ENCODE measurements around the gene VTI1A. TPM values are rescaled to one million over a fixed set of nuclear protein-coding genes. Genes with fewer than 3 reads are reported as not detected.

Gene VTI1A
- total RNA-seq, 3 donors from 2014 or later, result 36.2 to 55.9 (median 44.4) TPM

DNA sequence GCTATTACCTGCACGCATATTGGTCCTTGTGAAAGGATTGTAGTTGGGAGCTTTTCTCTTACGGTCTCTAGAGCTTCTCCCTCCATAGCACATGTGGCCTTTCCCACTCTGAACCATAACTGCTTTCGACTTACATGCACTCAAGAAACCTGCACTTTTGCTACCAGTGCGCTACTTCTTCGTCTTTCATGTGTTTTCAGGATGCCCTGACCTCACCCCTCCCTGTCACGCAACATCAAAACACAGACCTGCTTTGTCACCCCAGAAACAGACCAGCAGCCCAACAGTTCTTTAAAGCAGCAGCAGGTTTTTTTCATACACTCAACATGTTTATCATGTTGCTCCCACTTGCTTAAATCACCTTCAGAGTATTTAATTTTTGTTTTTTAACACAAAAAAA is 259.6 kb downstream of the VTI1A start:
- TF ChIP-seq, protein P1, sequence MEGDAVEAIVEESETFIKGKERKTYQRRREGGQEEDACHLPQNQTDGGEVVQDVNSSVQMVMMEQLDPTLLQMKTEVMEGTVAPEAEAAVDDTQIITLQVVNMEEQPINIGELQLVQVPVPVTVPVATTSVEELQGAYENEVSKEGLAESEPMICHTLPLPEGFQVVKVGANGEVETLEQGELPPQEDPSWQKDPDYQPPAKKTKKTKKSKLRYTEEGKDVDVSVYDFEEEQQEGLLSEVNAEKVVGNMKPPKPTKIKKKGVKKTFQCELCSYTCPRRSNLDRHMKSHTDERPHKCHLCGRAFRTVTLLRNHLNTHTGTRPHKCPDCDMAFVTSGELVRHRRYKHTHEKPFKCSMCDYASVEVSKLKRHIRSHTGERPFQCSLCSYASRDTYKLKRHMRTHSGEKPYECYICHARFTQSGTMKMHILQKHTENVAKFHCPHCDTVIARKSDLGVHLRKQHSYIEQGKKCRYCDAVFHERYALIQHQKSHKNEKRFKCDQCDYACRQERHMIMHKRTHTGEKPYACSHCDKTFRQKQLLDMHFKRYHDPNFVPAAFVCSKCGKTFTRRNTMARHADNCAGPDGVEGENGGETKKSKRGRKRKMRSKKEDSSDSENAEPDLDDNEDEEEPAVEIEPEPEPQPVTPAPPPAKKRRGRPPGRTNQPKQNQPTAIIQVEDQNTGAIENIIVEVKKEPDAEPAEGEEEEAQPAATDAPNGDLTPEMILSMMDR (IDR thresholded peaks at IDR 0.05), result no peak
- H3K4me3 ChIP-seq, result no peak overlapping the region

DNA sequence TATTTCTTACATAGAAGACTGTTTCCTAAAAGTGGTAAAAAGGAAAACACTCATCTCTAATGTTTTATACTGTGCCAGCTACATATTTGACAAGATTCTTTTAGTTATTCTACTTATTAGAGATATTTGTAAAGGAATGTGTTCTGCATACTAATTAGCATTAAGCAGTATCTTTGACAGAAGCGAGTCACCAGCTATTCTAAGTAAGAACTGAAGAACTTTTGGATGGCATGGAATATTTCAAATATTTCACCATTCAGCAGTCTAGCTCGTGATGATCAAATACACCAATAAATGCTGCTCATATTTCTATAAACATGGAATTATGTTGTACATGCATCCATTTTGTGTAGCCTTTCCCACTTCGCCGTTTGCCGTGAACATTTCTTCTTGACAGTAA is 261.4 kb downstream of the VTI1A start:
- H3K9me3 ChIP-seq, result no peaks in the 10 kb centered on the region
- TF ChIP-seq, protein P1 (IDR thresholded peaks at IDR 0.05), result no peak
- DNase-seq (no peak), ATAC-seq (no peak)
- no peak overlapping the region for H3K4me3 ChIP-seq
- intact Hi-C loops (cut with DNase I, micrococcal nuclease), result no loop called here
- H3K4me1 ChIP-seq (ENCODE audit: low read depth), result no peaks in the 10 kb centered on the region
- H3K36me3 ChIP-seq (ENCODE audit: low read depth), result no peaks in the 10 kb centered on the region

More for the DNA sequence above, 259.6 kb downstream of the VTI1A start:
- DNase-seq (no peak), ATAC-seq (no peak)
- H3K36me3 ChIP-seq (ENCODE audit: low read depth), result no peaks in the 10 kb centered on the region
- no peaks in the 10 kb centered on the region for H3K4me1 ChIP-seq (ENCODE audit: low read depth)
- H3K9me3 ChIP-seq, result no peaks in the 10 kb centered on the region
- intact Hi-C loops (cut with DNase I, micrococcal nuclease), result no loop called here

DNA sequence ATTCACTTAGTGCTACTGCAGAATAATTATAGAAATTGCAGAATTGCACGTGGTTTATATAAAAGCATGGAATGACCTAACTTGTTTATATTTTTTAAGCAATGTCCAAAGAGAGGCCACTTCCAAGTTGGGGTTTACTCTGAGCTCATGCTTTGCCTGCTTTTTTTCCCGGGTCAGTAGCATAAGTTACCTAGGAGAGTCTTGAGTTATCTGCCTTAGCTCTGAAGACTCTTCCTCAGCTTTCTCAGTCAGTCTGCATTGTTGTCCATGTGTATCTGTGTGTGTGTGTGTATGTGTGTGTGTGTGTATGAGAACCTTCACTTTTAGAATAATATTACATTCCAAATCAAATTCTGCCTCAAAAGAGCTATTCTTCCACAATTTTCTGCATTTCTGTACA is 263.5 kb downstream of the VTI1A start:
- intact Hi-C loops (cut with DNase I, micrococcal nuclease), result no loop called here
- H3K9me3 ChIP-seq, result no peaks in the 10 kb centered on the region
- TF ChIP-seq, protein P1 (IDR thresholded peaks at IDR 0.05), result no peak
- H3K36me3 ChIP-seq (ENCODE audit: low read depth), result no peaks in the 10 kb centered on the region
- no peaks in the 10 kb centered on the region for H3K4me1 ChIP-seq (ENCODE audit: low read depth)
- DNase-seq (no peak), ATAC-seq (no peak)
- H3K4me3 ChIP-seq, result no peak overlapping the region

DNA sequence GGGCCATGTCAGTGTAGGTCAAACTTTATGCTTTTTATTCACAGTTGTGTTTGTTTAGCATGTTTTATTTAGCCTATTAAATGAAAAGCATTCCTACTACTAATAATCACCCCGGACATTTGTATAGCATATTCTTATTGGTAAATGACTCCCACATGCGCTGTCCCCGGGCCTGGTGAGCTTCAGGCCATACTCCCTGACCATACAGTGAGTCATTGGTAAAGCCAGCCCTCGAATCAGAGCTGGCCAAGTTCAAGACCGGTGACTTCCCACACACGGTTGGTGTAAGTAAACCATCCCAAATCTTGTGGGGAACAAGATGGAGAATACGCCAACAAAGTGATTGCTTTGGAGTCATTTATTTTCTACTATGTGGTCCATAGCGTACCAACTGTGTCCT is 264.4 kb downstream of the VTI1A start:
- no peak overlapping the region for H3K4me3 ChIP-seq
- TF ChIP-seq, protein P1 (IDR thresholded peaks at IDR 0.05), result no peak
- ATAC-seq, result no peak
- H3K9me3 ChIP-seq, result no peaks in the 10 kb centered on the region
- no peaks in the 10 kb centered on the region for H3K36me3 ChIP-seq (ENCODE audit: low read depth)
- H3K4me1 ChIP-seq (ENCODE audit: low read depth), result no peaks in the 10 kb centered on the region
- intact Hi-C loops (cut with DNase I, micrococcal nuclease), result no loop called here
- DNase-seq, result no peak

DNA sequence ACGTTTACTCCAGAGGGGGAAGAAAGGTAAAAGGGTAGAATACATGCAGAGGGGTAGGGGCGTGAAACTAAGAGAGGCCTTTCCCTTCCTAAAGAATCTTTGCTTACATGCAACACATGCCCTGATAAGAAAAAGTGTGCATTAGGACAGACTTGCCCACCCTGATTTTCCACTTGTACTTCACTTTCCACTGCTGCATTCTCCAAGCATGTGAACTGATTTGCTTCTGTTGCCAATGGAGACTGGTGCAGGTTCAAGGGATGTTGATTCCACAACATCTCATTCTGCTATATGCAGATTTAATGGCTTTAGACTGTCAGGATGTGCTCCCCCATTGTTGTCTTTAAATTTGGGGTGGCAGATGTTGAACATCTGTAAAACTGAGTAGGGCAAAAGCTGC is 265.5 kb downstream of the VTI1A start:
- H3K36me3 ChIP-seq (ENCODE audit: low read depth), result no peaks in the 10 kb centered on the region
- H3K4me3 ChIP-seq, result no peak overlapping the region
- no peaks in the 10 kb centered on the region for H3K9me3 ChIP-seq
- DNase-seq (no peak), ATAC-seq (no peak)
- intact Hi-C loops (cut with DNase I, micrococcal nuclease), result no loop called here
- TF ChIP-seq, protein P1 (IDR thresholded peaks at IDR 0.05), result no peak
- H3K4me1 ChIP-seq (ENCODE audit: low read depth), result peaks cover 5% of the 10 kb centered on the region

DNA sequence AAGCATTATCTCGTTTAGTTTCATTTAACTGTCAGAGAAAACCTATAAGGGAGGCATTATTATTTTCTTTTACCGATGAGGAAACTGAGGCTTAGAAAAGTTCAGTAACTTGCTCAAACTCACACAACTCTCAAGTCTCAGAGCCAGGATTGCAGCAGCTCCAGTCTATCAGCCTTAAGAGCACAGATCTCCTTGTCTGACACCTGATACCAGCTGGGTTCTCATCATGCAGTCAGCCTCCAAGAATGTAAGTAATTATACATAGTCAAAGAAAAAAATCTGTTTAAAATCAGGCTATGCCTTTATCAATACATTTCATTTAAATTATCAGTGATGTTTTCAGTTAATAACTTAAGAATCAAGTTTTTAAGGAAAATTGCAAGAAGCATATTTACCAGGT is 266.4 kb downstream of the VTI1A start:
- ATAC-seq (no peak), DNase-seq (no peak)
- Histone ChIP-seq H3K9me3 (no peaks in the 10 kb centered on the region), H3K4me1 (ENCODE audit: low read depth) (peaks cover 5% of the 10 kb centered on the region), H3K36me3 (ENCODE audit: low read depth) (no peaks in the 10 kb centered on the region), H3K4me3 (no peak overlapping the region)
- TF ChIP-seq, protein P1 (IDR thresholded peaks at IDR 0.05), result no peak
- intact Hi-C loops (cut with DNase I, micrococcal nuclease), result no loop called here
